GM12864 (cell line): Measurements from ENCODE around the gene MIAT.

Source experiments
- DNase-seq: peaks from one replicate; pipeline ENCODE4 v3.0.0-alpha.2; 2011; ENCODE audit warnings: low read depth
- H3K4me3 ChIP-seq: 2 replicates; pipeline ENCODE4 v1.5.1; 2011; ENCODE audit warnings: mild to moderate bottlenecking, low read depth, low read length, control low read depth
- CTCF ChIP-seq: IDR thresholded peaks from 2 replicates; pipeline ENCODE4 v1.5.1; 2011; ENCODE audit warnings: low read depth, mild to moderate bottlenecking, moderate library complexity, low read length, control low read depth, inconsistent platforms; ENCODE audit errors: missing control alignments

Gene MIAT

GRCh38 chr22:26634189-26634588 is 23.2 kb upstream of the MIAT start:
- TF ChIP-seq CTCF = no peak
- H3K4me3 ChIP-seq = no peak overlapping the region
- DNase-seq = no peak

- no peak for DNase-seq
- H3K4me3 ChIP-seq = no peak overlapping the region
Observed at GRCh38 chr22:26635117-26635516, 22.3 kb upstream of the MIAT start.

GRCh38 chr22:26636296-26636695 is 21.1 kb upstream of the MIAT start:
- no peak overlapping the region for H3K4me3 ChIP-seq
- no peak for DNase-seq
- no peak for TF ChIP-seq CTCF

More at GRCh38 chr22:26635117-26635516, 22.3 kb upstream of the MIAT start:
- no peak for TF ChIP-seq CTCF

GRCh38 chr22:26642465-26643417 is 14.6 kb upstream of the MIAT start:
- TF ChIP-seq CTCF = peak; percentile 35
- DNase-seq = no peak
- no peak overlapping the region for H3K4me3 ChIP-seq

- H3K4me3 ChIP-seq = no peak overlapping the region
- DNase-seq = no peak
- no peak for TF ChIP-seq CTCF
Observed at GRCh38 chr22:26643418-26644100, 13.8 kb upstream of the MIAT start.

- no peak for DNase-seq
- TF ChIP-seq CTCF = no peak
- H3K4me3 ChIP-seq = no peak overlapping the region
Observed at GRCh38 chr22:26646158-26646557, 11.2 kb upstream of the MIAT start.
